Endometrial microvascular endothelial cells (primary cell): ENCODE data around the gene POU4F3. TPM values are rescaled to one million over a fixed set of nuclear protein-coding genes. Genes with fewer than 3 reads are reported as not detected.

Experiments used
- in situ Hi-C: cut with HindIII; loops from 2 replicates; pipeline ENCODE4 v1.10.0; 2017; ENCODE audit warnings: low sequenced_read_pairs, low pct_unique_long_range_greater_than_20kb; ENCODE audit errors: inconsistent ontology term
- total RNA-seq: library from RNA; depleted of rRNA; stranded (reverse); fragments of >200 nt; gene quantifications from one replicate; pipeline ENCODE4 v1.2.3, GENCODE V29; 2015; ENCODE audit errors: inconsistent ontology term

POU4F3 gene
- total RNA-seq, 1 donor from 2014 or later = not detected

- in situ Hi-C loops = no loop called here
Observed at GRCh38 chr5:146337264-146337904, 1.3 kb upstream of the POU4F3 start.

- in situ Hi-C loops = no loop called here
Observed at GRCh38 chr5:146337928-146338327, 711 bp upstream of the POU4F3 start.

GRCh38 chr5:146339715-146340259, 1.1 kb downstream of the POU4F3 start:
- in situ Hi-C loops = no loop called here

- in situ Hi-C loops = no loop called here
Observed at GRCh38 chr5:146340260-146341081, 1.8 kb downstream of the POU4F3 start.

GRCh38 chr5:146341854-146342253, 3.2 kb downstream of the POU4F3 start:
- in situ Hi-C loops = no loop called here

- in situ Hi-C loops = no loop called here
Observed at GRCh38 chr5:146342519-146342881, 3.9 kb downstream of the POU4F3 start.

- in situ Hi-C loops = no loop called here
Observed at GRCh38 chr5:146342882-146343865, 4.5 kb downstream of the POU4F3 start.

- in situ Hi-C loops = no loop called here
Observed at GRCh38 chr5:146344155-146345118, 5.8 kb downstream of the POU4F3 start.

GRCh38 chr5:146345240-146345577, 6.6 kb downstream of the POU4F3 start:
- in situ Hi-C loops = no loop called here

GRCh38 chr5:146345578-146346366, 7.1 kb downstream of the POU4F3 start:
- in situ Hi-C loops = no loop called here

GRCh38 chr5:146357126-146357525, 18.5 kb downstream of the POU4F3 start:
- in situ Hi-C loops = no loop called here

- in situ Hi-C loops = no loop called here
Observed at GRCh38 chr5:146359836-146360235, 21.2 kb downstream of the POU4F3 start.

- in situ Hi-C loops = no loop called here
Observed at GRCh38 chr5:146363161-146363874, 24.7 kb downstream of the POU4F3 start.

- in situ Hi-C loops = no loop called here
Observed at GRCh38 chr5:146365618-146366017, 27.0 kb downstream of the POU4F3 start.

- in situ Hi-C loops = no loop called here
Observed at GRCh38 chr5:146366904-146367303, 28.3 kb downstream of the POU4F3 start.

GRCh38 chr5:146368137-146368536, 29.5 kb downstream of the POU4F3 start:
- in situ Hi-C loops = no loop called here

GRCh38 chr5:146369691-146370090, 31.1 kb downstream of the POU4F3 start:
- in situ Hi-C loops = no loop called here
